Neural progenitor cell (in vitro differentiated cells): ENCODE data around the gene MYOT. TPM values are rescaled to one million over a fixed set of nuclear protein-coding genes. Genes with fewer than 3 reads are reported as not detected.

Source experiments
- DNase-seq: peaks from one replicate; pipeline ENCODE4 v3.0.0-alpha.2; 2016; ENCODE audit warnings: low spot score
- H2AFZ ChIP-seq: fragments of 200-600 bp; sonication (generic); replicated peaks from 2 replicates; pipeline ENCODE4 v1.6.1; 2016; ENCODE audit warnings: antibody characterized with exemption
- H3F3A ChIP-seq: fragments of 200-600 bp; sonication (generic); 2 replicates; pipeline ENCODE4 v1.6.1; 2016; ENCODE audit warnings: antibody characterized with exemption, low read depth
- H3K27ac ChIP-seq: fragments of 200-600 bp; sonication (generic); 2 replicates; pipeline ENCODE4 v1.5.1; 2016; ENCODE audit warnings: mild to moderate bottlenecking
- H3K27me3 ChIP-seq: fragments of 200-600 bp; sonication (generic); 2 replicates; pipeline ENCODE4 v1.6.1; 2016; ENCODE audit warnings: mild to moderate bottlenecking, moderate library complexity
- H3K36me3 ChIP-seq: fragments of 200-600 bp; sonication (generic); 2 replicates; pipeline ENCODE4 v1.5.1; 2016
- H3K4me1 ChIP-seq: fragments of 200-600 bp; sonication (generic); 2 replicates; pipeline ENCODE4 v1.6.1; 2016; ENCODE audit warnings: mixed run types
- H3K4me2 ChIP-seq: fragments of 200-600 bp; sonication (generic); 2 replicates; pipeline ENCODE4 v1.6.1; 2016
- H3K4me3 ChIP-seq: fragments of 200-600 bp; sonication (generic); 2 replicates; pipeline ENCODE4 v1.5.1; 2016
- H3K79me2 ChIP-seq: fragments of 200-600 bp; sonication (generic); 2 replicates; pipeline ENCODE4 v1.6.1; 2016; ENCODE audit warnings: low read depth
- H3K9ac ChIP-seq: fragments of 200-600 bp; sonication (generic); 2 replicates; pipeline ENCODE4 v1.6.1; 2016
- H3K9me3 ChIP-seq: fragments of 200-600 bp; sonication (generic); 2 replicates; pipeline ENCODE4 v1.5.1; 2016; ENCODE audit warnings: low read depth
- H4K20me1 ChIP-seq: fragments of 200-600 bp; sonication (generic); 2 replicates; pipeline ENCODE4 v1.6.1; 2016; ENCODE audit warnings: low read depth
- H3K27ac Mint-ChIP-seq: 3 replicates; pipeline ENCODE4 v1.8.0; 2021; ENCODE audit warnings: mixed read lengths
- H3K27me3 Mint-ChIP-seq: 2 replicates; pipeline ENCODE4 v1.8.0; 2022; ENCODE audit warnings: low read depth, mild to moderate bottlenecking, inconsistent platforms, moderate library complexity, mixed read lengths; ENCODE audit not compliant: insufficient read depth
- H3K36me3 Mint-ChIP-seq: 3 replicates; pipeline ENCODE4 v1.8.0; 2021; ENCODE audit warnings: mixed read lengths
- H3K4me1 Mint-ChIP-seq: 3 replicates; pipeline ENCODE4 v1.8.0; 2021; ENCODE audit warnings: mixed read lengths
- H3K4me3 Mint-ChIP-seq: 3 replicates; pipeline ENCODE4 v1.8.0; 2021; ENCODE audit warnings: mild to moderate bottlenecking, moderate library complexity, mixed read lengths
- H3K9me3 Mint-ChIP-seq: 3 replicates; pipeline ENCODE4 v1.8.0; 2020; ENCODE audit warnings: mixed read lengths
- EZH2 ChIP-seq: fragments of 200-600 bp; sonication (generic); IDR thresholded peaks from 2 replicates; pipeline ENCODE4 v1.6.1; 2017; ENCODE audit warnings: antibody characterized with exemption, mild to moderate bottlenecking, moderate library complexity
- EZH2phosphoT487 ChIP-seq: fragments of 200-600 bp; sonication (generic); IDR thresholded peaks from 2 replicates; pipeline ENCODE4 v1.6.1; 2017; ENCODE audit warnings: antibody characterized with exemption
- total RNA-seq: library from RNA; depleted of rRNA; stranded (reverse); fragments of >200 nt; gene quantifications from 2 replicates; pipeline ENCODE4 v1.2.3, GENCODE V29; 2015; ENCODE audit warnings: low replicate concordance
- TF ChIP-seq, protein P1 (sequence below): fragments of 200-600 bp; sonication (generic); IDR thresholded peaks from 2 replicates; pipeline ENCODE4 v1.5.1; 2017; ENCODE audit warnings: antibody characterized with exemption, mild to moderate bottlenecking

The MYOT gene
- total RNA-seq, 1 donor from 2014 or later: not detected

DNA sequence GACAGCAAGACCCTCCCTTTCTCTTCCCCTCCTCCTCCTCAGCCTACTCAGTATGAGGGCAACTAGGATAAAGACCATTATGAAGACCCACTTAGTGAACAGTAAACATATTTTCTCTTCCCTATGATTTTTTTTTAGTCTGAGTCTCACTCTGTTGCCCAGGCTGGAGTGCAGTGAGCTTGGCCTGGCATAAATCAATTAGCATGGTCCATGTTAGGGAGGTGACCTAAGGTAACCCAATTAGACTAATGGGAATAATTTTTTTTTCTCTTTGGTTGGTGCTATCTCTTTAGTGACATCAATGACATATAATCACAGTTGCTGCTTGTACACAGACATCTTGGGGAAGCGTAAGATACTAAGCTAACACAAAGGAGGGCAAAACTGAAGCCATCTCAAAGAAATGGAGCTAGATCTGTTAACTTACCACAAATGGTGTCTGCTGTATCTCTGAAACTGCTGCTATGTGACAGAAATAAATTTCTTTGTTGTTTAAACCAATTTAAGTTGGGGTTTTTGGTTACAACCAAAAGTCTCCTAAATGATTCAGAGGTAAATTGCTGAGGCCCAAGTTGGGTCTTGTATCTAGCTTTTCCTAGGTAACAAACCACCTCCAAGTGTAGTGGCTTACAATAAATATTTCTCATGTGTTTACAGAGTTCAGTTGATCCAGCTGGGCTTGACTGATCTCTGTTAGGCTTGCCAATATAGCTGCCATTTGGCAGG, 34.9 kb downstream of the MYOT start:
- no peak for DNase-seq
- no peaks in the 10 kb centered on the region for H3F3A ChIP-seq
- TF ChIP-seq EZH2phosphoT487 (no peak), EZH2 (no peak)
- TF ChIP-seq, protein P1, sequence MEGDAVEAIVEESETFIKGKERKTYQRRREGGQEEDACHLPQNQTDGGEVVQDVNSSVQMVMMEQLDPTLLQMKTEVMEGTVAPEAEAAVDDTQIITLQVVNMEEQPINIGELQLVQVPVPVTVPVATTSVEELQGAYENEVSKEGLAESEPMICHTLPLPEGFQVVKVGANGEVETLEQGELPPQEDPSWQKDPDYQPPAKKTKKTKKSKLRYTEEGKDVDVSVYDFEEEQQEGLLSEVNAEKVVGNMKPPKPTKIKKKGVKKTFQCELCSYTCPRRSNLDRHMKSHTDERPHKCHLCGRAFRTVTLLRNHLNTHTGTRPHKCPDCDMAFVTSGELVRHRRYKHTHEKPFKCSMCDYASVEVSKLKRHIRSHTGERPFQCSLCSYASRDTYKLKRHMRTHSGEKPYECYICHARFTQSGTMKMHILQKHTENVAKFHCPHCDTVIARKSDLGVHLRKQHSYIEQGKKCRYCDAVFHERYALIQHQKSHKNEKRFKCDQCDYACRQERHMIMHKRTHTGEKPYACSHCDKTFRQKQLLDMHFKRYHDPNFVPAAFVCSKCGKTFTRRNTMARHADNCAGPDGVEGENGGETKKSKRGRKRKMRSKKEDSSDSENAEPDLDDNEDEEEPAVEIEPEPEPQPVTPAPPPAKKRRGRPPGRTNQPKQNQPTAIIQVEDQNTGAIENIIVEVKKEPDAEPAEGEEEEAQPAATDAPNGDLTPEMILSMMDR: no peak
- no peaks in the 10 kb centered on the region for H4K20me1 ChIP-seq
- Mint-ChIP-seq H3K27ac (peak overlapping the region; percentile 21), H3K9me3 (no peaks in the 10 kb centered on the region), H3K4me3 (no peak overlapping the region), H3K36me3 (no peaks in the 10 kb centered on the region), H3K27me3 (peaks cover 3% of the 10 kb centered on the region), H3K4me1 (peaks cover 12% of the 10 kb centered on the region)
- H3K27ac ChIP-seq: no peak overlapping the region
- no peaks in the 10 kb centered on the region for H3K27me3 ChIP-seq
- H3K36me3 ChIP-seq: no peaks in the 10 kb centered on the region
- no peak overlapping the region for H2AFZ ChIP-seq
- no peak overlapping the region for H3K4me2 ChIP-seq
- H3K4me1 ChIP-seq: no peaks in the 10 kb centered on the region
- no peaks in the 10 kb centered on the region for H3K79me2 ChIP-seq
- no peak overlapping the region for H3K4me3 ChIP-seq
- H3K9me3 ChIP-seq: no peaks in the 10 kb centered on the region
- no peak overlapping the region for H3K9ac ChIP-seq

DNA sequence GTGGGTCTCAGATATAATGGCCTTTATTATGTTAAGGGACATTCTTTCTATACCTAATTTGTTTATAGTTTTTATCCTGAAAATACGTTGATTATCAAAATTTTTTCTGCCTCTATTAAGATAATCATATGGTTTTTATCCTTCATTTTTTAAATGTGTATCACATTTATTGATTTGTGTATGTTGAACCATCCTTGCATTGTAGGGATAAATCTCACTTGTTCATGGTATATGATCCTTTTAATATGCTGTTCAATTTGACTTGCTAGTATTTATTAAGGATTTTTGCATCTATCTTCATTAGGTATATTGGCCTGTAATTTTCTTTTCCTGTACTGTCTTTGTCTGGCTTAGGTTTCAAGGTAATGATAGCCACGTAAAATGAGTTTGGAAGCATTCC, 47.1 kb downstream of the MYOT start:
- H3K36me3 Mint-ChIP-seq: peaks cover 2% of the 10 kb centered on the region
- no peak overlapping the region for H3K9ac ChIP-seq
- H3K9me3 ChIP-seq: no peaks in the 10 kb centered on the region
- H3K4me1 Mint-ChIP-seq: no peaks in the 10 kb centered on the region
- H4K20me1 ChIP-seq: no peaks in the 10 kb centered on the region
- no peaks in the 10 kb centered on the region for H3K27me3 ChIP-seq
- TF ChIP-seq EZH2 (no peak), EZH2phosphoT487 (no peak)
- TF ChIP-seq, protein P1: no peak
- no peaks in the 10 kb centered on the region for H3K4me1 ChIP-seq
- H3F3A ChIP-seq: no peaks in the 10 kb centered on the region
- H2AFZ ChIP-seq: no peak overlapping the region
- no peak for DNase-seq
- no peak overlapping the region for H3K27ac ChIP-seq
- no peak overlapping the region for H3K27ac Mint-ChIP-seq
- no peak overlapping the region for H3K4me2 ChIP-seq
- H3K36me3 ChIP-seq: no peaks in the 10 kb centered on the region
- H3K4me3 Mint-ChIP-seq: no peak overlapping the region
- H3K27me3 Mint-ChIP-seq: no peaks in the 10 kb centered on the region
- H3K4me3 ChIP-seq: no peak overlapping the region
- no peaks in the 10 kb centered on the region for H3K79me2 ChIP-seq
- peaks cover 32% of the 10 kb centered on the region for H3K9me3 Mint-ChIP-seq

DNA sequence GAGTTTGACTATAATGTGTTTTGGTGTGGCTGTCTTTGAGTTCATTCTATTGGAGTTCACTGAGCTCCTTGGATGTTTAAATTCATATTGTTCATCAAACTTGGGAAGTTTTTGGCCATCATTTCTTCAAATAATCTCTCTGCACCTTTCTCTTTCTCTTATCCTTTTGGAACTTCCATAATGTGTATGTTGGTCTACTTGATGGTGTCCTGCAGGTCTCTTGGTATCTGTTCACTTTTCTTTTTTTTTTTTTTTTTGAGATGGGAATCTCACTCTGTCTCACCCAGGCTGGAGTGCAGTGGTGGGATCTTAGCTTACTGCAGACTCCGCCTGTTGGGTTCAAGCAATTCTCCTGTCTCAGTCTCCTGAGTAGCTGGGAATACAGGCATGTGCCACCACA, 49.3 kb downstream of the MYOT start:
- Histone ChIP-seq H3K4me2 (no peak overlapping the region), H2AFZ (no peak overlapping the region), H3K9me3 (no peaks in the 10 kb centered on the region), H3K36me3 (no peaks in the 10 kb centered on the region), H3K9ac (no peak overlapping the region), H3K4me1 (no peaks in the 10 kb centered on the region), H3K4me3 (no peak overlapping the region), H3K27me3 (no peaks in the 10 kb centered on the region), H3K79me2 (no peaks in the 10 kb centered on the region), H3F3A (no peaks in the 10 kb centered on the region), H4K20me1 (no peaks in the 10 kb centered on the region), H3K27ac (no peak overlapping the region)
- peaks cover 30% of the 10 kb centered on the region for H3K9me3 Mint-ChIP-seq
- H3K36me3 Mint-ChIP-seq: peaks cover 2% of the 10 kb centered on the region
- H3K27me3 Mint-ChIP-seq: no peaks in the 10 kb centered on the region
- TF ChIP-seq EZH2phosphoT487: no peak
- TF ChIP-seq, protein P1: no peak
- TF ChIP-seq EZH2: no peak
- no peak for DNase-seq
- no peaks in the 10 kb centered on the region for H3K4me1 Mint-ChIP-seq
- no peak overlapping the region for H3K4me3 Mint-ChIP-seq
- H3K27ac Mint-ChIP-seq: no peak overlapping the region
